Measurements from ENCODE around the gene ACTR8. TPM values are rescaled to one million over a fixed set of nuclear protein-coding genes. Genes with fewer than 3 reads are reported as not detected.

ACTR8 gene
- total and polyA plus RNA-seq, 2 experiments from 2014 or later: 23.0 to 33.0 TPM

DNA sequence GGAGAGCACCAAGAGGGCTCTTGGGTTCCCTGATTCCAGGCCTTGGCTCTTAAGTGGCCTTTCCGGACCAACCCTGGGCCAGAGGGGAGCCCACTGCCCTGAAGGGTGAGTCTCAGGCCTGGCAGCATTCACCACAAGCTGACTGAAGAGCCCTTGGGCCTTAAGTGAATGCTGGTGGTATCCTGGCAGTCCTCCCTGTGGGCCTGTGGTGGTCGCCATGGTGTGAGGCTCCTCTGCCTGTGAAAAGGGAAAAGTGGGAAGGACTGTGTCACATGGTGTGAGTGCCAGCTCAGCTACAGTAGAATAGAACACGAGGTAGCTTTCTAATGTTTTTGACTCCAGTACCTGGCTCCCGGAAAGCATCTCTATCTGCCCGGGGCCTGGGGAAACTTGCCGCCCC lies 51.0 kb downstream of the ACTR8 start:
- H3K27me3 ChIP-seq (replicated peaks; ENCODE audit: insufficient read depth): no peaks in the 10 kb centered on the region
- H3K4me1 ChIP-seq (ENCODE audit: insufficient read depth): no peaks in the 10 kb centered on the region
- H3K4me3 ChIP-seq: no peak overlapping the region
- H3K9ac ChIP-seq: no peak overlapping the region
- no peak overlapping the region for H3K27ac ChIP-seq
- no peaks in the 10 kb centered on the region for H3K79me2 ChIP-seq (ENCODE audit: insufficient read depth)
- H4K20me1 ChIP-seq (ENCODE audit: insufficient read depth): no peaks in the 10 kb centered on the region
- no peaks in the 10 kb centered on the region for H3F3A ChIP-seq (ENCODE audit: insufficient read depth)
- H3K9me2 ChIP-seq (ENCODE audit: insufficient read depth): no peaks in the 10 kb centered on the region
- no peak overlapping the region for H3K4me2 ChIP-seq (ENCODE audit: unreplicated experiment)
- no peak for DNase-seq
- no peaks in the 10 kb centered on the region for H3K36me3 ChIP-seq (ENCODE audit: low read depth)
- in situ Hi-C loops (cut with MboI): no loop called here
- WGBS, 2 experiments (ENCODE audit: low coverage in 1 of 2, low lambda C conversion rate in 2 of 2, missing lambda C conversion rate in 2 of 2): 52 to 68% methylated on average over 6 of the region's 6 CpGs
- no peaks in the 10 kb centered on the region for H3K9me3 ChIP-seq (ENCODE audit: low read depth)
- H2AFZ ChIP-seq: no peak overlapping the region
- TF ChIP-seq EZH2 (IDR thresholded peaks at IDR 0.05; ENCODE audit: insufficient read depth, poor library complexity, severe bottlenecking) (no peak), EZH2phosphoT487 (IDR thresholded peaks at IDR 0.05; ENCODE audit: insufficient read depth, low read depth) (no peak)

DNA sequence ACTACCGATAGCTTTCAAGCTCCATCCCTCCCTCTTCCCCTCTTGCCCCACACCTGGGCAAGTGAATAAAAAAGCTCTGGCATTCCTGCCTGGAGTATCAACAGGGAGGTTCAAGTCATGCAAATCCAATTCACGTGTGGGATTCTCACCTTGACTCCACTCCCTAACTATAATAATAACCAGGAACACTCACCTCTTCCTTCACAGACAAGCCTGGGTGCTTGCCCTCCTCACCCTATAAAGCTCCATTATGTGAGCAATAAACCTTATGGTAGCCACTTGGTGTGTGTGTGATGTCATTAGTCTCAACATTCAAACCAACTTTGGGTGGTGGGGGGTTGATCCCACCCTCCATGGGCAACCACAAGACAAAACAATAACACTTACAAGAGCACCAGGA lies 52.3 kb downstream of the ACTR8 start:
- Histone ChIP-seq H3K4me1 (ENCODE audit: insufficient read depth) (no peaks in the 10 kb centered on the region), H3K4me3 (no peak overlapping the region), H3K9ac (no peak overlapping the region), H3K36me3 (ENCODE audit: low read depth) (no peaks in the 10 kb centered on the region), H3K27ac (no peak overlapping the region), H3K4me2 (ENCODE audit: unreplicated experiment) (no peak overlapping the region), H3K27me3 (replicated peaks; ENCODE audit: insufficient read depth) (no peaks in the 10 kb centered on the region), H3K79me2 (ENCODE audit: insufficient read depth) (no peaks in the 10 kb centered on the region), H3K9me2 (ENCODE audit: insufficient read depth) (no peaks in the 10 kb centered on the region), H3K9me3 (ENCODE audit: low read depth) (no peaks in the 10 kb centered on the region), H3F3A (ENCODE audit: insufficient read depth) (no peaks in the 10 kb centered on the region), H2AFZ (no peak overlapping the region), H4K20me1 (ENCODE audit: insufficient read depth) (no peaks in the 10 kb centered on the region)
- no peak for DNase-seq
- TF ChIP-seq EZH2phosphoT487 (IDR thresholded peaks at IDR 0.05; ENCODE audit: insufficient read depth, low read depth): no peak
- no peak for TF ChIP-seq EZH2 (IDR thresholded peaks at IDR 0.05; ENCODE audit: insufficient read depth, poor library complexity, severe bottlenecking)
- in situ Hi-C loops (cut with MboI): no loop called here
- WGBS, 2 experiments (ENCODE audit: low coverage in 1 of 2, low lambda C conversion rate in 2 of 2, missing lambda C conversion rate in 2 of 2): 51 to 61% methylated on average over 2 of the region's 2 CpGs

DNA sequence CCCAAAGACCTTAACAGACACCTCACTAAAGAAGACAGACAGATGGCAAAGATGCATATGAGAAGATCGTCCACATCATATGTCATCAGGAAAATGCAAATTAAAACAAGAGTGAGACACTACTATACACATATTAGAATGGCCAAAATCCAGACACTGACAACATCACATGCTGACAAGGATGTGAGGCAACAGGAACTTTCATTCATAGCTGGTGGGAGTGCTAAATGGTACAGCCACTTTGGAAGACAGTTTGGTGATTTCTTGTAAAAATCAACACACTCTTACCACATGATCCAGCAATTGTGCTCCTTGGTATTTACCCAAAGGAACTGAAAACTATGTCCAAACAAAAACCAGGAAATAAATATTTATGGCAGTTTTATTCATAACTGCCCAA lies 53.4 kb downstream of the ACTR8 start:
- no peak overlapping the region for H2AFZ ChIP-seq
- no peaks in the 10 kb centered on the region for H3K36me3 ChIP-seq (ENCODE audit: low read depth)
- H3F3A ChIP-seq (ENCODE audit: insufficient read depth): no peaks in the 10 kb centered on the region
- no peak overlapping the region for H3K4me3 ChIP-seq
- no peak overlapping the region for H3K4me2 ChIP-seq (ENCODE audit: unreplicated experiment)
- H3K79me2 ChIP-seq (ENCODE audit: insufficient read depth): no peaks in the 10 kb centered on the region
- no peaks in the 10 kb centered on the region for H4K20me1 ChIP-seq (ENCODE audit: insufficient read depth)
- DNase-seq: no peak
- H3K9ac ChIP-seq: no peak overlapping the region
- no peak overlapping the region for H3K27ac ChIP-seq
- no peak for TF ChIP-seq EZH2 (IDR thresholded peaks at IDR 0.05; ENCODE audit: insufficient read depth, poor library complexity, severe bottlenecking)
- no peak for TF ChIP-seq EZH2phosphoT487 (IDR thresholded peaks at IDR 0.05; ENCODE audit: insufficient read depth, low read depth)
- H3K4me1 ChIP-seq (ENCODE audit: insufficient read depth): no peaks in the 10 kb centered on the region
- no peaks in the 10 kb centered on the region for H3K9me3 ChIP-seq (ENCODE audit: low read depth)
- 68 to 76% methylated on average over 1 of the region's 1 CpG for WGBS, 2 experiments (ENCODE audit: low coverage in 1 of 2, low lambda C conversion rate in 2 of 2, missing lambda C conversion rate in 2 of 2)
- H3K27me3 ChIP-seq (replicated peaks; ENCODE audit: insufficient read depth): no peaks in the 10 kb centered on the region
- H3K9me2 ChIP-seq (ENCODE audit: insufficient read depth): no peaks in the 10 kb centered on the region
- in situ Hi-C loops (cut with MboI): no loop called here

DNA sequence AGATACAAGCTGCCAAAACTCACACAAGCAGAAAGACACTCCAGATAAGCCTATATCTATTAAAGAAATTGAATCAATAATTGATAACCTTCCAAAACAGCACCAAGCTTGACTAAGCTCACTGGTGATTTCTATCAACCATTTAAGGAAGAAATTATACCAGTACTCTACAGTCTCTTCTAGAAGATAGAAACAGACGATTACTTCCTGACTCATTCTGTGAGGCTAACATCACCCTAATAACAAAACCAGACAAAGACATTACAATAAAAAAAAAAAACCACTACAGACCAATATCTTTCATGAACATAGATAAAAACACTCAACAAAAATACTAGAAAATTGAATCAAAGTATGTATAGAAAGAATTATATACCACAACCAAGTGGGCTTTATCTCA lies 55.9 kb downstream of the ACTR8 start:
- Histone ChIP-seq H3K27ac (no peak overlapping the region), H3K9me3 (ENCODE audit: low read depth) (no peaks in the 10 kb centered on the region), H3K79me2 (ENCODE audit: insufficient read depth) (no peaks in the 10 kb centered on the region), H4K20me1 (ENCODE audit: insufficient read depth) (no peaks in the 10 kb centered on the region), H3F3A (ENCODE audit: insufficient read depth) (no peaks in the 10 kb centered on the region), H3K9me2 (ENCODE audit: insufficient read depth) (no peaks in the 10 kb centered on the region), H3K36me3 (ENCODE audit: low read depth) (no peaks in the 10 kb centered on the region), H2AFZ (no peak overlapping the region), H3K27me3 (replicated peaks; ENCODE audit: insufficient read depth) (no peaks in the 10 kb centered on the region), H3K4me3 (no peak overlapping the region), H3K9ac (no peak overlapping the region), H3K4me1 (ENCODE audit: insufficient read depth) (no peaks in the 10 kb centered on the region), H3K4me2 (ENCODE audit: unreplicated experiment) (no peak overlapping the region)
- 38 to 39% methylated on average over 1 of the region's 1 CpG for WGBS, 2 experiments (ENCODE audit: low coverage in 1 of 2, low lambda C conversion rate in 2 of 2, missing lambda C conversion rate in 2 of 2)
- in situ Hi-C loops (cut with MboI): no loop called here
- no peak for TF ChIP-seq EZH2phosphoT487 (IDR thresholded peaks at IDR 0.05; ENCODE audit: insufficient read depth, low read depth)
- TF ChIP-seq EZH2 (IDR thresholded peaks at IDR 0.05; ENCODE audit: insufficient read depth, poor library complexity, severe bottlenecking): no peak
- no peak for DNase-seq

- H3K27me3 ChIP-seq (replicated peaks; ENCODE audit: insufficient read depth): no peaks in the 10 kb centered on the region
- no peaks in the 10 kb centered on the region for H3K9me3 ChIP-seq (ENCODE audit: low read depth)
- WGBS, 2 experiments (ENCODE audit: low coverage in 1 of 2, low lambda C conversion rate in 2 of 2, missing lambda C conversion rate in 2 of 2): 86 to 93% methylated on average over 4 of the region's 4 CpGs
- H3K4me2 ChIP-seq (ENCODE audit: unreplicated experiment): no peak overlapping the region
- in situ Hi-C loops (cut with MboI): no loop called here
- H3K79me2 ChIP-seq (ENCODE audit: insufficient read depth): no peaks in the 10 kb centered on the region
- H3K27ac ChIP-seq: no peak overlapping the region
- no peaks in the 10 kb centered on the region for H3F3A ChIP-seq (ENCODE audit: insufficient read depth)
- no peaks in the 10 kb centered on the region for H3K9me2 ChIP-seq (ENCODE audit: insufficient read depth)
- H3K9ac ChIP-seq: no peak overlapping the region
- no peak overlapping the region for H3K4me3 ChIP-seq
- TF ChIP-seq EZH2phosphoT487 (IDR thresholded peaks at IDR 0.05; ENCODE audit: insufficient read depth, low read depth) (no peak), EZH2 (IDR thresholded peaks at IDR 0.05; ENCODE audit: insufficient read depth, poor library complexity, severe bottlenecking) (no peak)
- H3K4me1 ChIP-seq (ENCODE audit: insufficient read depth): no peaks in the 10 kb centered on the region
- no peak overlapping the region for H2AFZ ChIP-seq
- H4K20me1 ChIP-seq (ENCODE audit: insufficient read depth): no peaks in the 10 kb centered on the region
- H3K36me3 ChIP-seq (ENCODE audit: low read depth): no peaks in the 10 kb centered on the region
- no peak for DNase-seq
Measured at GRCh38 chr3:53824795-53825194, 57.2 kb downstream of the ACTR8 start.

All from GM23248 (cell line).